Measurements from ENCODE around the gene PRICKLE4. TPM values are rescaled to one million over a fixed set of nuclear protein-coding genes. Genes with fewer than 3 reads are reported as not detected.

Gene PRICKLE4
- total RNA-seq, 1 experiment from 2014 or later, result 1.6 TPM

DNA sequence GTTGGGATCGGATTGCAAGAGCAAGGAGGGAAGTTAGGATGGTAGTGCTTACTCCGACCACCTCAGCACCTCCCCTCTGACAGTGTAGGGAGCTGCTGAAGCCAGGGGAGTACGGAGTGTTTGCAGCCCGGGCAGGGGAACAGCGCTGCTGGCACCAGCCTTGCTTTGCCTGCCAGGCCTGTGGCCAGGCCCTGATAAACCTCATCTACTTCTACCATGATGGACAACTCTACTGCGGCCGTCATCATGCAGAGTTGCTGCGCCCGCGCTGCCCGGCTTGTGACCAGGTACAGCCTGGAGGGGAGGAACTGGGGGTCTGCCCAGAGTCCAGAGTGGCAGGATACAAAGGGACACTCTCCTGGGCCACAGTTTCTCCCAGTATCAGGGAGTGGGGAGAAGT, 4.7 kb downstream of the PRICKLE4 start:
- BruUV-seq (replicated peaks), result no TSS peak
- no peak for TF ChIP-seq REST (IDR thresholded peaks at IDR 0.05; ENCODE audit: insufficient read depth in 1 of 2, low read depth in 2 of 2, low read length in 1 of 2)
- TF ChIP-seq POLR2AphosphoS5 (IDR thresholded peaks at IDR 0.05; ENCODE audit: low read depth, low read length), result no peak
- TF ChIP-seq SIN3A (IDR thresholded peaks at IDR 0.05; ENCODE audit: borderline replicate concordance, insufficient read depth, low read depth, low read length), result no peak
- TF ChIP-seq CTCF (IDR thresholded peaks at IDR 0.05), result no peak
- TF ChIP-seq TCF7L2 (IDR thresholded peaks at IDR 0.05; ENCODE audit: low read depth, low read length), result no peak
- POLR2A ChIA-PET, result no interaction called here
- no peaks in the 10 kb centered on the region for H3K27me3 ChIP-seq (ENCODE audit: control insufficient read depth, insufficient read depth, low read length)
- CTCF ChIA-PET, result interaction anchor here (0.6 to 1.3 kb wide), 3 partner anchors 80 to 260 kb away, joined by 3 to 5 read pairs (median 4); no protein-coding TSS in a partner anchor
- intact Hi-C loops (cut with micrococcal nuclease; ENCODE audit: unreplicated experiment) (loop anchor here (5.0 to 10.0 kb wide), 2 partner anchors 50 to 137 kb away; partner anchors contain the start of genes BYSL, MED20 and TFEB), in situ Hi-C loops (cut with HindIII; ENCODE audit: low pct_unique_long_range_greater_than_20kb, low sequenced_read_pairs) (no loop called here)
- H3K36me3 ChIP-seq (ENCODE audit: control insufficient read depth, insufficient read depth, low read length), result peaks cover 9% of the 10 kb centered on the region
- H3K9me3 ChIP-seq (ENCODE audit: control insufficient read depth, insufficient read depth, low read depth, low read length), result no peaks in the 10 kb centered on the region
- no peak for DNase-seq (ENCODE audit: low read depth, low spot score)
- no peak for ATAC-seq
- no peak overlapping the region for H3K4me3 ChIP-seq (ENCODE audit: low read depth in 2 of 2, low read length in 2 of 2)
- no peak overlapping the region; the same call in 1 of the 2 replicates for H3K27ac ChIP-seq (ENCODE audit: low read length)
- peaks cover 7% of the 10 kb centered on the region; the same call in 1 of the 2 replicates for H3K4me1 ChIP-seq (ENCODE audit: control insufficient read depth, insufficient read depth, low read length)

- no TSS peak for BruUV-seq (replicated peaks)
- Histone ChIP-seq H3K4me1 (ENCODE audit: control insufficient read depth, insufficient read depth, low read length) (peaks cover 7% of the 10 kb centered on the region; the same call in 1 of the 2 replicates), H3K4me3 (ENCODE audit: low read depth in 2 of 2, low read length in 2 of 2) (peak overlapping the region; percentile 71 to 92), H3K9me3 (ENCODE audit: control insufficient read depth, insufficient read depth, low read depth, low read length) (no peaks in the 10 kb centered on the region), H3K36me3 (ENCODE audit: control insufficient read depth, insufficient read depth, low read length) (peaks cover 14% of the 10 kb centered on the region), H3K27ac (ENCODE audit: low read length) (peak overlapping the region; percentile 63), H3K27me3 (ENCODE audit: control insufficient read depth, insufficient read depth, low read length) (no peaks in the 10 kb centered on the region)
- TF ChIP-seq SIN3A (IDR thresholded peaks at IDR 0.05; ENCODE audit: borderline replicate concordance, insufficient read depth, low read depth, low read length), result no peak
- TF ChIP-seq CTCF (IDR thresholded peaks at IDR 0.05), result no peak
- TF ChIP-seq REST (IDR thresholded peaks at IDR 0.05; ENCODE audit: insufficient read depth in 1 of 2, low read depth in 2 of 2, low read length in 1 of 2), result no peak
- TF ChIP-seq TCF7L2 (IDR thresholded peaks at IDR 0.05; ENCODE audit: low read depth, low read length), result no peak
- TF ChIP-seq POLR2AphosphoS5 (IDR thresholded peaks at IDR 0.05; ENCODE audit: low read depth, low read length), result no peak
- ATAC-seq (peak; percentile 13), DNase-seq (ENCODE audit: low read depth, low spot score) (no peak)
- POLR2A ChIA-PET, result no interaction called here
- in situ Hi-C loops (cut with HindIII; ENCODE audit: low pct_unique_long_range_greater_than_20kb, low sequenced_read_pairs), result no loop called here
- CTCF ChIA-PET, result interaction anchor here (0.6 to 2.2 kb wide), 9 partner anchors 9 to 342 kb away, joined by 3 to 15 read pairs (median 4); partner anchors contain the start of genes BYSL, MED20 and TAF8
- intact Hi-C loops (cut with micrococcal nuclease; ENCODE audit: unreplicated experiment), result loop anchor here (5.0 to 10.0 kb wide), 2 partner anchors 51 to 136 kb away; partner anchors contain the start of genes BYSL, MED20 and TFEB
Observed at GRCh38 chr6:41785689-41786450, 5.3 kb downstream of the PRICKLE4 start.

Measured in Panc1 (cell line).